Endothelial cell (in vitro differentiated cells): Measurements from ENCODE around the gene MATCAP1. TPM values are rescaled to one million over a fixed set of nuclear protein-coding genes. Genes with fewer than 3 reads are reported as not detected.
A peak's percentile ranks its signal among the peaks of the same experiment; 100 is the strongest.

Experiments
- DNase-seq: peaks from one replicate; pipeline ENCODE4 v3.0.0; 2021; ENCODE audit warnings: low spot score
- H3K27ac Mint-ChIP-seq: one replicate; pipeline ENCODE4 v1.8.0; 2021; ENCODE audit warnings: mixed read lengths, inconsistent platforms; ENCODE audit not compliant: unreplicated experiment
- H3K27me3 Mint-ChIP-seq: one replicate; pipeline ENCODE4 v1.8.0; 2021; ENCODE audit warnings: mild to moderate bottlenecking, moderate library complexity, mixed read lengths, inconsistent platforms; ENCODE audit not compliant: unreplicated experiment
- H3K36me3 Mint-ChIP-seq: one replicate; pipeline ENCODE4 v1.8.0; 2021; ENCODE audit warnings: mild to moderate bottlenecking, low read depth, mixed read lengths, inconsistent platforms; ENCODE audit not compliant: unreplicated experiment
- H3K4me1 Mint-ChIP-seq: one replicate; pipeline ENCODE4 v1.8.0; 2021; ENCODE audit warnings: mild to moderate bottlenecking, mixed read lengths, inconsistent platforms; ENCODE audit not compliant: unreplicated experiment
- H3K4me3 Mint-ChIP-seq: one replicate; pipeline ENCODE4 v1.8.0; 2021; ENCODE audit warnings: mild to moderate bottlenecking, mixed read lengths, inconsistent platforms; ENCODE audit not compliant: unreplicated experiment
- H3K9me3 Mint-ChIP-seq: one replicate; pipeline ENCODE4 v1.8.0; 2021; ENCODE audit warnings: mixed read lengths, inconsistent platforms; ENCODE audit not compliant: unreplicated experiment
- total RNA-seq: library from RNA; stranded (reverse); fragmentation: NEBNext Ultra II Directional; extraction: Animal tissue kit (Norgen Biotek cat#: 25700); gene quantifications from one replicate; pipeline ENCODE4 v1.2.1, GENCODE V29; 2021; ENCODE audit not compliant: unreplicated experiment
- TF ChIP-seq, protein P1 (sequence below): fragments of 200-600 bp; sonication (generic); IDR thresholded peaks from one replicate; pipeline ENCODE4 v1.5.0; 2021; ENCODE audit warnings: antibody characterized with exemption; ENCODE audit not compliant: unreplicated experiment

MATCAP1 gene
- total RNA-seq, 1 donor from 2014 or later, result 88.8 TPM

- H3K4me1 Mint-ChIP-seq, result peaks cover 64% of the 10 kb centered on the region
- H3K36me3 Mint-ChIP-seq, result peaks cover 27% of the 10 kb centered on the region
- peaks cover 15% of the 10 kb centered on the region for H3K27me3 Mint-ChIP-seq
- H3K4me3 Mint-ChIP-seq, result peak overlapping the region; percentile 83
- DNase-seq, result no peak
- H3K9me3 Mint-ChIP-seq, result no peaks in the 10 kb centered on the region
- peak overlapping the region; percentile 91 for H3K27ac Mint-ChIP-seq
- TF ChIP-seq, protein P1, sequence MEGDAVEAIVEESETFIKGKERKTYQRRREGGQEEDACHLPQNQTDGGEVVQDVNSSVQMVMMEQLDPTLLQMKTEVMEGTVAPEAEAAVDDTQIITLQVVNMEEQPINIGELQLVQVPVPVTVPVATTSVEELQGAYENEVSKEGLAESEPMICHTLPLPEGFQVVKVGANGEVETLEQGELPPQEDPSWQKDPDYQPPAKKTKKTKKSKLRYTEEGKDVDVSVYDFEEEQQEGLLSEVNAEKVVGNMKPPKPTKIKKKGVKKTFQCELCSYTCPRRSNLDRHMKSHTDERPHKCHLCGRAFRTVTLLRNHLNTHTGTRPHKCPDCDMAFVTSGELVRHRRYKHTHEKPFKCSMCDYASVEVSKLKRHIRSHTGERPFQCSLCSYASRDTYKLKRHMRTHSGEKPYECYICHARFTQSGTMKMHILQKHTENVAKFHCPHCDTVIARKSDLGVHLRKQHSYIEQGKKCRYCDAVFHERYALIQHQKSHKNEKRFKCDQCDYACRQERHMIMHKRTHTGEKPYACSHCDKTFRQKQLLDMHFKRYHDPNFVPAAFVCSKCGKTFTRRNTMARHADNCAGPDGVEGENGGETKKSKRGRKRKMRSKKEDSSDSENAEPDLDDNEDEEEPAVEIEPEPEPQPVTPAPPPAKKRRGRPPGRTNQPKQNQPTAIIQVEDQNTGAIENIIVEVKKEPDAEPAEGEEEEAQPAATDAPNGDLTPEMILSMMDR, result no peak
These were observed 7.0 kb upstream of the MATCAP1 start for GRCh38 chr16:67190448-67191399.

GRCh38 chr16:67190041-67190440 is 6.3 kb upstream of the MATCAP1 start, which contains the start of gene EXOC3L1:
Gene EXOC3L1 (minus strand): TSS chr16:67190136. CDS start chr16:67189676, 460 bp downstream.
- H3K4me3 Mint-ChIP-seq, result peak within 1 kb of the TSS; percentile 87
- no peak for DNase-seq
- peaks cover 64% of the 10 kb centered on the region for H3K4me1 Mint-ChIP-seq
- TF ChIP-seq, protein P1, result no peak
- peaks cover 15% of the 10 kb centered on the region for H3K27me3 Mint-ChIP-seq
- peaks cover 27% of the 10 kb centered on the region for H3K36me3 Mint-ChIP-seq
- no peaks in the 10 kb centered on the region for H3K9me3 Mint-ChIP-seq
- H3K27ac Mint-ChIP-seq, result peak within 1 kb of the TSS; percentile 91

DNA sequence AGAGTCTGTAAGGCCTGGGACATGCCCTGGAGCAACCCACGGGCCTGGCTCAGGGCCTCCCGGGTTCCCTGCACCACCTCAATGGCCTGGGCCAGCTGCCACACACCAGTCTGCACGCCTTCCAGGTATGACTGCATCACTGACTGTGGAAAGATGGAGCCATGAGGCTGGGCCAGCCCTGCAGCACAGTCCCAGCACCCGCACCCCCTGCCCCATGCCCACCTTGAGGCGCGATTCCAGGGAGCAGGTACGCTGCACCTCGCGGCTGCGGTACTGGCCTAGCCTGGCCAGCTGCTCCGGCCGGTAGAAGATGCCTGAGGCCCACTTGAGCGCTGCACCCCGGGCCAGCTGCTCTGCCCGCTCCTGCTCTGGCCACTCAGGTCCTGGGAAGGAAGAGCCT is 5.0 kb upstream of the MATCAP1 start:
- no peak for DNase-seq
- Mint-ChIP-seq H3K4me3 (no peak overlapping the region), H3K27ac (no peak overlapping the region), H3K27me3 (peaks cover 15% of the 10 kb centered on the region), H3K9me3 (no peaks in the 10 kb centered on the region), H3K36me3 (peaks cover 17% of the 10 kb centered on the region), H3K4me1 (peaks cover 54% of the 10 kb centered on the region)
- TF ChIP-seq, protein P1, result no peak

DNA sequence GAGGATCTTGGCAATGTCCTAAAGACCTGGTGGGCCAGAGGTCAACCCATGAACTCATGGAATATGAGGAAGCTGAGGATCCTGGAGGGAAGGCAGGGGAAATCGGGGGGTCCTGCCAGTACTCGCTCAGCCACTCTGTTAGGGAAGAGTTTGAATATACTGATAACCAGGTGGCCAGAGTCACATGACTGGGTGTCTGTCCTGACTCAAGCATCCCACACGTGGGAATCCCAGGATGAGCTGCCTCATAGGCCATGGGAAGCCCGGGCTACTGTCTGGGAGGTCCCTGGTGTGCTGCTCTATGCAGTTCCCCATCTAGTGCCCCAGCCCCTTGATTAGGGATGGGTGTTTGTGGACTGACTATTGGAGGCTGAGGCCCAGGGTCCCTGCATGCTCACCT is 4.6 kb upstream of the MATCAP1 start:
- TF ChIP-seq, protein P1, result no peak
- no peak for DNase-seq
- Mint-ChIP-seq H3K27ac (no peak overlapping the region), H3K27me3 (peaks cover 15% of the 10 kb centered on the region), H3K4me1 (peaks cover 49% of the 10 kb centered on the region), H3K4me3 (peak overlapping the region; percentile 71), H3K36me3 (peaks cover 12% of the 10 kb centered on the region), H3K9me3 (no peaks in the 10 kb centered on the region)
